ENCODE data around the gene DBF4B. TPM values are rescaled to one million over a fixed set of nuclear protein-coding genes. Genes with fewer than 3 reads are reported as not detected.
"Not testable (repeated sequence)": the region's sequence is repeated elsewhere in the genome, so short reads cannot be mapped to it uniquely, and the experiment has no call there.

DBF4B gene
- polyA plus RNA-seq, 3 donors = 10.8 to 17.3 (median 14.1) TPM

DNA sequence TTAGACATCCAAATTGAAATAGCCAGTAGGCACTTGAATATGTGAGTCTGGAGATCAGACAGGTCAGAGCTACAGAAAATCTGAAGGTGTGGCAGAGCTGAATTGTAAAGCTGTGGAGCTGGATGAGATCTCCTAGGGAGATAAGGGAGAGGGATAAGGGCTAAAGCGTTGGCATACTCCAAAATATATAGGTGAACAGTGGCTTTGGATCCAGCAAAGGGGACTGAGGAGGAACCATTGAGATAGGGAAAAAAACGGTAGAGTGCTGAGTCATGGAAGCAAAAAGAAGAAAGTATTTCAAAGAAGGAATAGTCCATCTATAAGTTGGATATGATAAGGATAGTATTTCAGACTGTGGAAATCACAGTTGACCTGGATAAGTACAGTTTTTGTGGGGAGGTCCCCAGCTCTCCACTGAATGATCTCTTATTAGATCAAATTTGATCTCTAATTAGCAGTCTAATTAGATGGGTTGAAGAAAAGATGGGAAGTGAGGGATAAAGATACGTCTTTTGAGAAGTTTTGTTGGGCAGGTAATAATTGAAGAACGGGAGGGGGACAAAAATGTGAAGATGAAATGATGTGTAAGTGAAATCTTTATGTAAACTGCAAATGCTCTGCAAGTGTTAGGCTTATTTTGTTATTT, 587 bp upstream of the DBF4B start:
- peak in 1 of 11 donors; percentile 20 for DNase-seq (ENCODE audit: extremely low read depth in 1 of 11, low read depth in 9 of 11, low spot score in 4 of 11)

DNA sequence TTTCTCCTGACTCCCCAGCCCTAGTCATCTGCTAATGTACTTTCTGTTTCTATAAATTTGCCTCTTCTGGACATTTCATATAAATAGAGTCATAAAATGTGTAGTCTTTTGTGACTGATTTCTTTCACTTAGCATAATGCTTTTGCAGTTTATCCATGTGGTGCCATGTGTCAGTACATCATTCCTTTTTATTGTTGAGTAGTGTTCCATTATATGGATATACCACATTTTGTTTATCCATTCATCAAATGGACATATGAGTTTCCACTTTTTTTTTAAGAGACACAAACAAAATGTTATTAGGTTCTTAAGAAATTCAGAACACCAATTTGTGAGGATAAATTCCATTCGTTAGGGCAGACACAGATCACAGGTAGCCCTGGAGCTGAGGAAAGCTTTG, 11.0 kb downstream of the DBF4B start:
- no peak for DNase-seq (ENCODE audit: extremely low read depth in 1 of 11, low read depth in 9 of 11, low spot score in 4 of 11)

- DNase-seq (ENCODE audit: extremely low read depth in 1 of 11, low read depth in 9 of 11, low spot score in 4 of 11) = no peak
These were observed 13.8 kb downstream of the DBF4B start for GRCh38 chr17:44722254-44722653.

- DNase-seq (ENCODE audit: extremely low read depth in 1 of 11, low read depth in 9 of 11, low spot score in 4 of 11) = not testable (repeated sequence)
These were observed 17.7 kb downstream of the DBF4B start for GRCh38 chr17:44726121-44726520.

DNA sequence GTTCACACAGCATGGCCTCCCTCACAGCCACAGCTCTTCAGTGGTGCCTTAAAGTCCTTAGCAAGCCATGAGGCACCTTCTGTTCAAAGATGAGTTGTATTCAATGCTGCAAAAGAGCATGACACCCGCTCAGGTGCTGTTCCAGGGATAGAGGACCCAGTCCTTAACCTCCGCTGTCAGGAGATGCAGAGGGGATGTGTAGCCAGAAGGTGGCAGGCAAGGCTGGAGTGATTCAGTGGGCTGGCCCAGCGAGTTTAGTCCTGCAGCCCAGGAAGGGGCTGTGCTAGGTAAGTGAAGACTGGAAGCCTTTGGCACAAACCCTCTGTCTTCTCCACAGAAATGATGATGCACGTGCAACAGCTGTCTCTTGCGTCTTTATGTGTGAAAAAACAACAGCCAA, 25.3 kb downstream of the DBF4B start:
- no peak for DNase-seq (ENCODE audit: extremely low read depth in 1 of 11, low read depth in 9 of 11, low spot score in 4 of 11)

DNA sequence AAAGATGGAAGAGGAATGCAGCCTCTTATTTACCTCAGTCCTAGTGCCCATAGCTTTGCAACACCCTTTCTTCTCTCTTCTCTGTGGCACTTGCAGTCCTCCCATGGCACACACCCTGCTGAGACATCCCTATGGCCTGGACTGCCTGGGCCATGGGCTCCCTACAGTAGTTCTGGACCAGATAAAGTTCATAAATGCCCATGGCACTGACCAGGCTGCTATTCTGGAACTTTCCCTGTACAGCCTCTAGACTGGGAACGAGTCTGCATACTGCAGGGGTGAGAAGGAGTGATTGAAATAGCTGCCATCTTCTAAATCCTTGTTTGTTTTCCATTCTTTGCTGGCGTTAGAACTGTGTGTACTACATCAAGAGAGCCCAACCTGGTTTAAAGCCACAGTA, 25.8 kb downstream of the DBF4B start:
- no peak for DNase-seq (ENCODE audit: extremely low read depth in 1 of 11, low read depth in 9 of 11, low spot score in 4 of 11)

GRCh38 chr17:44736551-44737240, 28.2 kb downstream of the DBF4B start:
- no peak for DNase-seq (ENCODE audit: extremely low read depth in 1 of 11, low read depth in 9 of 11, low spot score in 4 of 11)

GRCh38 chr17:44738214-44738906, 29.9 kb downstream of the DBF4B start:
- DNase-seq (ENCODE audit: extremely low read depth in 1 of 11, low read depth in 9 of 11, low spot score in 4 of 11) = no peak

- DNase-seq (ENCODE audit: extremely low read depth in 1 of 11, low read depth in 9 of 11, low spot score in 4 of 11) = no peak
These were observed 32.9 kb downstream of the DBF4B start for GRCh38 chr17:44741316-44741715.

DNA sequence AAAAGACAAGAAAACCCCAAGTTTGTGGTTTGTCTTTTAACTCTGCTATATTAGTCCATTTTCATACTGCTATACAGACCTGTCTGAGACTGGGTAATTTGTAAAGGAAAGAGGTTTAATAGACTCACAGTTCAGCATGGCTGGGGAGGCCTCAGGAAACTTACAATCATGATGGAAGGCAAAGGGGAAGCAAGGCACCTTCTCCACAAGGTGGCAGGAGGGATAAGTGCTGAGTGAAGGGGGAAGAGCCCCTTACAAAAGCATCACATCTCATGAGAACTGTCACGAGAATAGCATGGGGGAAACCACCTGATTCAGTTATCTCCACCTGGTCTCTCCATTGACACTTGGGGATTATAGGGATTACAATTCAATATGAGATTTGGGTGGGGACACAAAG, 36.8 kb downstream of the DBF4B start:
- no peak for DNase-seq (ENCODE audit: extremely low read depth in 1 of 11, low read depth in 9 of 11, low spot score in 4 of 11)

DNA sequence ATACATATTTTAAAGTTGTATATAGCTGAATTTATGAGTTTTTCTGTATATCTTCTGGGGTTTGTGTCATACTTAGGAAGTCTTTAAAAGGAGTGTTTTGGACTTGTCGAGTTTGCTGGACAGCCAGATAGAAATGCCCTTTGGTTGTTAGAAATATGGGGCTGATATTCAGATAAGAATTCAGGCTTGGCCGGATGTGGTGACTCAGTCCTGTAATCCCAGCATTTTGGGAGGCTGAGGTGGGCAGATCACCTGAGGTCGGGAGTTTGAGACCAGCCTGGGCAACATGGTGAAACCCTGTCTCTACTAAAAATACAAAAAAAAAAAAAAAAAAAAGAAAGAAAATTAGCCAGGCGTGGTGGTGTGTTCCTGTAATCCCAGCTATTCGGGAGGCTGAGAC, 37.3 kb downstream of the DBF4B start:
- DNase-seq (ENCODE audit: extremely low read depth in 1 of 11, low read depth in 9 of 11, low spot score in 4 of 11) = not testable (repeated sequence)

GRCh38 chr17:44747566-44747965, 39.1 kb downstream of the DBF4B start:
- no peak for DNase-seq (ENCODE audit: extremely low read depth in 1 of 11, low read depth in 9 of 11, low spot score in 4 of 11)

DNA sequence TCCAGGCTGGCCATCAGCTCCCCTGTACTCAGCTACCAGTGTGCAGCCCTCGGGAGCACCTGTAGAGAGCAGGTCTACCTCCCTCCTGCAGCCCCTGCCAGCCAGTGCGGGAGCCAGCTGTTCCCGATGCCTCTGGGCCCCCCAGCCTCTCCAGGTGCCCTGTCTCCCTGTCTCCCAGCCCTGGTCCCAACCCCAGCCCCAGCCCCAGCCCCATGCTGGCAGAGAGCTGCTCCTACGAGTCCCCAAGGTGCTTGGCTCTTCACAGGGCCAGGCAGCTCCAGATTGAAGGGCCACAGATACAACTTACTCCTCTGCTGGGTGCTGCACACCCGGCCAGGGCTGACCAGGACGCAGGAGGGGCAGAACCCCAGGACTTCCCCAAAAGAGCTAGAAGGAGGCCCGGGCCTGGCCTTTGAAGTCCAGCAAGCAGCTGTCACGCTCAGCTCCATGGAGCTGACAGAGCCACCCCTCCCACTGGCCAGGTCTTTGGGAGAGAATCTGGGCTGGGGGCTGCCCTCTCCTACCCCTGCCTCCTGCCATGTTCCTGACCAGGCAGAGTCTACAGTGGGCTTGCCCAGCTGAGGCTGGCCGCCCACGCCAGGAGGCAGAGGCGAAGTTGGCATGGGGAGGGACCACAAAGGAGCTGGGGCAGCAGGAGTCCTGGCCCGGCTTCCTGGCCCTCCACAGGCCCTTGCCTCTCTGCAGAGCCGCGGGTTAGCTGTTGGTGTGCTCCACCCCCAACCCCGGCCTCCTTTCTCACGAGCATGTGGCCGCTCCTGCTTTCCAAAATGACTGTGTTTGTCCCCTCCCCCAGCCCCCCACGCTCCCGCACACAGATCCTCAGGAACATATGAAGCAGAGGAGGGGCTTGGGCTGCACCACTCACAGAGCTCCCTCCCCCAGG, 40.9 kb downstream of the DBF4B start:
- no peak for DNase-seq (ENCODE audit: extremely low read depth in 1 of 11, low read depth in 9 of 11, low spot score in 4 of 11)

- DNase-seq (ENCODE audit: extremely low read depth in 1 of 11, low read depth in 9 of 11, low spot score in 4 of 11) = no peak
These were observed 41.5 kb downstream of the DBF4B start for GRCh38 chr17:44749980-44750318.

- no peak for DNase-seq (ENCODE audit: extremely low read depth in 1 of 11, low read depth in 9 of 11, low spot score in 4 of 11)
These were observed 42.9 kb downstream of the DBF4B start for GRCh38 chr17:44751331-44751730.

DNA sequence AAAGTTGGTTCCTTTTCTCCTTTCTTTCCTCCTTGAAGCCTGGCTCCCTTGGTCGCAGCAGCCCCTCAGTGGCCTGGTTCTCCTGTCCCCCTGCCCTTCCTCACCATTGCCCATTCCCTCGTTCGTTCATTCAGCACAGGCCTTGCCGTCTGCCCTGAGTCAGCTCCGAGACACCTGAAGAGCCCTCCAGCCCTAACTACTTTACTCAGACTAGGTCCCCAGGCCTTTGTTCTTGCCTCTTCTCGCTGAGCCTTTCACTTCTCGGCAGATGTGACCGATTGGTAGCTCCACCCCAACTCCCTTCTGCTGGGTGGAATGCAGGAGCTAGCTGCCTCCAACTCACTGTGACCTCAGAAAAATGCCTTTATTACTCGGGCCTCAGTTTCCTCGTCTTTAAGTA, 43.3 kb downstream of the DBF4B start:
- no peak for DNase-seq (ENCODE audit: extremely low read depth in 1 of 11, low read depth in 9 of 11, low spot score in 4 of 11)

- DNase-seq (ENCODE audit: extremely low read depth in 1 of 11, low read depth in 9 of 11, low spot score in 4 of 11) = no peak
These were observed 44.7 kb downstream of the DBF4B start for GRCh38 chr17:44752953-44753861.

DNA sequence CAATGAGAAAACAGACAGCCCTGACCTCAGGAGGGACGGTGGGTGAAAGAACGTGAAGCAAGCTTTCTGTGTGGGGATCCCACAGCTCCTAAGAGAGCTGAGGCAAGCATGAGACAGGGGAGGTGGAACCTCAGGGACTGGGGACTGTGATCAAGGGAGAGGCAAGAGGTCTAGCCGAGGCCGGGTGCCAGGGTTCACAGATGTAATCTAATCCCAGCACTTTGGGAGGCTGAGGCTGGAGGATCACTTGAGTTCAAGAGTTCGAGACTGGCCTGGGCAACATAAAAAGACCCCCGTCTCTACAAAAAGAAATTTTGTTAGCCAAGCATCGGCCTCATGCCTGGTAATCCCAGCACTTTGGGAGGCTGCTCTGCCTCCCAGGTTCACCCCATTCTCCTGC, 45.8 kb downstream of the DBF4B start:
- no peak for DNase-seq (ENCODE audit: extremely low read depth in 1 of 11, low read depth in 9 of 11, low spot score in 4 of 11)

DNA sequence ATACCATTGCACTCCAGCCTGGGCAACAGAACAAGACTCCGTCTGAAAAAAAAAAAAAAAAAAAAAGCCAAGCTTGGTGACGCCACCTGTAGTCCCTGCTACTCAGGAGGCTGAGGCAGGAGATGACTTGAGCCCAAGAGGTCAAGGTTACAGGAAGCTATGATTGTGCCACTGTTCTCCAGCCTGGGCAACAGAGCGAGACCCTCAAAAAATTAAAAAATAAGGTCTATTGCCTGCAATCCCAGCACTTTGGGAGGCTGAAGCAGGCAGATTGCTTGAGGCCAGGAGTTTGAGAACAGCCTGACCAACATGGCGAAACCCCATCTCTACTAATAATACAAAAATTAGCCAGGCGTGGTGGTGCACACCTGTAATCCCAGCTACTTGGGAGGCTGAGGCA, 46.7 kb downstream of the DBF4B start:
- DNase-seq (ENCODE audit: extremely low read depth in 1 of 11, low read depth in 9 of 11, low spot score in 4 of 11) = not testable (repeated sequence)
